NT2/D1 (cell line): ENCODE data around the gene ZFHX2.

ENCODE experiments used
- SUZ12 ChIP-seq: IDR thresholded peaks from 2 replicates; pipeline ENCODE4 v1.6.1; 2011; ENCODE audit not compliant: insufficient read length, insufficient read depth; ENCODE audit errors: extremely low read depth
- YY1 ChIP-seq: IDR thresholded peaks from 2 replicates; pipeline ENCODE4 v1.6.1; 2011; ENCODE audit not compliant: insufficient read length, insufficient read depth
- ZNF274 ChIP-seq: IDR thresholded peaks from 2 replicates; pipeline ENCODE4 v1.6.1; 2011; ENCODE audit warnings: mild to moderate bottlenecking, low read depth, low read length

DNA sequence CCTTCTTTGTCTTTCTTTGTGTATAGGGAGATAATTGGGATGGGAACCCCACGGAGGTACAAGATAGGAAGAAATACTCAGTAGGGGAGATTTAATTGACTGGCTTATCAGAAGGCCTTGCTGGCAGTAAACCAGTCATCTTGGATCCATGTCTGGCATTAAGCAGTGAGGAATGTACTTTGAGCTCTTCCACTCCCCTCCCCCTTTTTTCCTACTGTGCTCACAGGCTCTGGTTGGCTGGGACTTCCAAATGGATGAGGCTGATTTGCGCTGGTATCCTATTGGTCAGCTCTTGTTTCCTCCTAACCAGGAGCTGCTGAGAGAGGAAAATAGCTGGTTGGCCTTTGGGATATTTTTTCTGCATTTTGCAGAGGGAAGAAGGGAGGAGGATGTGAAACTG, 57.3 kb downstream of the ZFHX2 start:
- TF ChIP-seq ZNF274 (no peak), YY1 (no peak), SUZ12 (no peak)
